Activated CD4-positive, alpha-beta T cell treated with anti-CD3 and anti-CD28 coated beads, Interleukin-2, amount 50 U/mL, for 1 hour (primary cell): ENCODE measurements around the gene TCTN3.
"Not testable (repeated sequence)": the region's sequence is repeated elsewhere in the genome, so short reads cannot be mapped to it uniquely, and the experiment has no call there.

Experiments
- DNase-seq: peaks from one replicate; pipeline ENCODE4 v3.0.0-alpha.2; 2020

The TCTN3 gene

DNA sequence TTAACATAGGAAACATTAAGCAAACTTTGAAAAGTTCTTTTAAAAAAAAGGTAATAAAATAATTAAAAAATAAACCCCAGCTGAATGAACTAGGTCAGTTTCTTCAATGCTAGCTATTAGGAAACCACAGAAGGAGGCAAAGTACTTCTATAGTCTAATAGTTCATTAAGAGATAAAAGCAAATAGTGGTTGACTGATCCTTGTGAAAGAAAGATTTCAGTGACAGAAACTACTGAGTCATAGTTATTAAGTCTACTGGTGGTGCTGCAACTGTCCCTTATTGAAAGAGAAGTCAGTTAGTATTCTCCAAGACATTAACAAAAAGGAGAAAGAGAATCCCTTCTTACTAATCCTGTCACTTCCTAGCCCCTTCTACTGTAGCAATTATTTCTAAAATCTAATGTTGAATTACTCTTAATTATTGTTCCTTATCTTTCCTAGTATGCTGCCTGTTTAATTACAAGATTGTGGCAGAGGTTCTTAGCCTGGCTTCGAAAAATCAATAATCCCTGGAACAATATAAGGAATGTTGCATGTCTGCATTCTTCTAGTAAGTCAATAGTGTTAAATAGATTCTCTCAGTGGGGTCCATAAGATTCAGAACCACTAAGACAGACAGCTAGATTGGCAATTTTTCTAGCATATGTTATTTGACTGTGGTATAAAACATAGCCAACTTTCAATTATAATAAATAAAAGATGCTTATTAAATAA, 18.2 kb downstream of the TCTN3 start:
- no peak for DNase-seq

DNA sequence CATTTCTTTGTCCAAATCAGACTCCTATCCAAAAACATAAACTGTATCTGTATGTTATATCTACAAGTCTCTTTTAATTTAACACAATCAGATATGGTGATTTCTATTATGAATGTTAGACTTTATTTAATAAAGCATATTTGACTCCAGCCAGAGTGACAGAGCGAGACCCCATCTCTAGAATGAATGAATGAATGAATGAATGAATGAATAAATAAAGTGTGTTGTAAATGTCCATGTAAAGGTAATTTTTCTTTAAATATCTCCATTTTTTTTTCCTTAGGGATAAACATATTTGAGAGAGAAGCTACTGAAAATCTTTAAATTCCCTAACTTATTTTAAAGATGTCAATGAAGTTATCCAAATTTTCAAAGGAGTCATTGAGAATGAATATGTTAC, 19.1 kb downstream of the TCTN3 start:
- no peak for DNase-seq

DNA sequence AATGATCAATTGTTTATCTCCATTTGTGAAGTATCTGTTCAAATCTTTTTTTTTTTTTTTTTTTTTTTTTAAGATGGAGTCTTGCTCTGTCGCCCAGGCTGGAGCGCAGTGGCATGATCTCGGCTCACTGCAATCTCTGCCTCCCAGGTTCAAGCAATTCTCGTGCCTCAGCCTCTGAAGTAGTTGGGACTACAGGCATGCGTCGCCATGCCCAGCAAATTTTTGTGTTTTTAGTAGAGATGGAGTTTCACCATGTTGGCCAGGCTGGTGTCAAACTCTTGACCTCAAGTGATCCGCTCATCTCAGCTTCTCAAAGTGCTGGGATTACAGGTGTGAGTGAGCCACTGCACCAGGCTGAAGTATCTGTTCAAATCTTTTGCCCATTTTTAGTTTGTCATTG, 21.1 kb downstream of the TCTN3 start:
- not testable (repeated sequence) for DNase-seq

DNA sequence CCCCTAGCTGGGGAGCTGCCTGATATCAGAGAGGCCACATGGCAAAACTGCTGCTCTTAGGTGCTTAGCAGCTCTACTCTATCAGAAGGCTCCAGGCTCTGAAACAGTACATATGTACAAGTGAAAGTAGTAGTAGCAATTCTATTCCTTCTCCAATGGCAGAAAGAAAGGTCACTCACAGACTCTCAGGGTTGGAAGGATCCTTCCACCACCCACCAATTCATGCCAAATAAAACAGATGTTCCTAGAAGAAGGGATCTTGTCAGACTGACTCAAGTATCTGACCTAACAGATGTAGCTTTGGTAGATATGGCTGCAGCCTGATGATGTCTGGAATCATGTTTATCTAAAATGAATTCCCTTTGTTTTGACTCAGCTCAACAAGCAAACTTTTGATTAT, 29.2 kb downstream of the TCTN3 start:
- no peak for DNase-seq

DNA sequence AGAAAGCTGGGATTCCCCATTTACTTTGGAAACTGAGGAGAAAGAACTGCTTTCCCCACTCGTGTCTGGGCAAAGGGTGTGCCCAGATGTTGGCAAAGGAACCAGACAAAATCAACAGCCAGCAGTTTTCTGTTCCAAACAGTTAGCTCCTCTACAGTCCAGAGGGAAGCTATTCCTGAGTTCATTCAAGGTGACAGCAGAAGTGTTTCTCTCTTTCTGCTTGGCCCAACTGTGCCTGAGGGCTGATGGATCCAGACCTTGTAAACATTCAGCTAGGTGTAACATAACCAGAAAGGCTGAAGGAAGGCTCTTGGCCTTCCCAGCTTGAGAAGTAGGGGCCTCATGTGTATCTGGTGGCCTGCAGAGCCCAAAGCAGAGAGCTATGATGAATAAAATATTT, 30.2 kb downstream of the TCTN3 start:
- no peak for DNase-seq

DNA sequence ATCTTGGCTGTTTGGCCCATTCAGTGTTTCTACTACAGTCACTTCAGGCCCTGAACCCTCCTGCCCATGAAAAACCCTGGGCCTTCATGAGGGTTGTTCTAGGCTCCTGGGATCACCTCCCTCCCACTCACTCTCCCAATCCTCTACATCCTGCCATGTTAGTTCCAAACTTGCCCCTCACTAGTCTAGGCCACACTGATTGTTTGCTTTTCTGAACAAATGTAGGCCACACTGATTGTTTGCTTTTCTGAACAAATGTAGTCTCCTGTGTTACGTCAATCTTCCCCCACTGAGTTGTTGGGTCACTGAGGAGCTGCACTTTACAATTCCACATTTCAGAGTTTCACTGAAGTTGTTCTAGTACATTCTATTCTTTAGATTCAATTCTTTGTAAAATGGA, 31.9 kb downstream of the TCTN3 start:
- DNase-seq, result no peak

DNA sequence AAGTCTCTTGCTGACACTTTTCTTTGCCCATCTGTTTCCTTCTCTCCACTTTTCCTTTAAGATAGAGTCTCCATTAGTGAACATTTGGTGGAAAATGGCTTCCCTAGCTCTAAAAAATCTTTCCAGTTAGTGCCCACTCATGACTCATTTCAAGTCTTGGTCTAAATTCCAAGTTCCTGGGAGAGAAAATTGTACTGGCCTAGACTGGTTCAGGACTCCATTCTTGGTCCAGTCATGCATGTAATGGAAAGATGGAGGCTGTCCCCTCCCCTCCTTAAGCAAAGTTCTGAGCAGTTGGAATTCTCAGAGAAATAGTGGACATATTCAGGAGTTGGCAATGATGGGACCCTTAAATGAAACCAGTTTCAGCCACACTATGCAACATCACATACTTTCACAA, 33.4 kb downstream of the TCTN3 start:
- no peak for DNase-seq

DNA sequence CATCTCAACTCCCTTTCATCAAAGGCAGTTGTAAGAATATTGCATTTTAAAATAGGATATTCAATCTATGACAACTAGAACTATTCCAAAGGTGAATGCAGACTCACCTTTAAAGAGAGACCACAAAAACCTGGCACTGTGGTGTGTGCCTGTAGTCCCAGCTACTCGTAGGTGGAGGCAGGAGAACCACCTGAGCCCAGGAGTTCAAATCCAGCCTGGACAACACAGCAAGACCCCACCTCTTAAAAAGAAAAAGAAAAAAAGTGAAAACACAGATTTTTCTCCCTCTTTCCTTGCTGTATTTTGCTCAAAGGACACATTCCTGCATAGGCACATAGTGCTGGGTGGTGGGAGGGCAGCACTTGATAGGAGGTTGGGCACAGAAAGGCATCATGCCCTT, 36.5 kb downstream of the TCTN3 start:
- DNase-seq, result no peak

DNA sequence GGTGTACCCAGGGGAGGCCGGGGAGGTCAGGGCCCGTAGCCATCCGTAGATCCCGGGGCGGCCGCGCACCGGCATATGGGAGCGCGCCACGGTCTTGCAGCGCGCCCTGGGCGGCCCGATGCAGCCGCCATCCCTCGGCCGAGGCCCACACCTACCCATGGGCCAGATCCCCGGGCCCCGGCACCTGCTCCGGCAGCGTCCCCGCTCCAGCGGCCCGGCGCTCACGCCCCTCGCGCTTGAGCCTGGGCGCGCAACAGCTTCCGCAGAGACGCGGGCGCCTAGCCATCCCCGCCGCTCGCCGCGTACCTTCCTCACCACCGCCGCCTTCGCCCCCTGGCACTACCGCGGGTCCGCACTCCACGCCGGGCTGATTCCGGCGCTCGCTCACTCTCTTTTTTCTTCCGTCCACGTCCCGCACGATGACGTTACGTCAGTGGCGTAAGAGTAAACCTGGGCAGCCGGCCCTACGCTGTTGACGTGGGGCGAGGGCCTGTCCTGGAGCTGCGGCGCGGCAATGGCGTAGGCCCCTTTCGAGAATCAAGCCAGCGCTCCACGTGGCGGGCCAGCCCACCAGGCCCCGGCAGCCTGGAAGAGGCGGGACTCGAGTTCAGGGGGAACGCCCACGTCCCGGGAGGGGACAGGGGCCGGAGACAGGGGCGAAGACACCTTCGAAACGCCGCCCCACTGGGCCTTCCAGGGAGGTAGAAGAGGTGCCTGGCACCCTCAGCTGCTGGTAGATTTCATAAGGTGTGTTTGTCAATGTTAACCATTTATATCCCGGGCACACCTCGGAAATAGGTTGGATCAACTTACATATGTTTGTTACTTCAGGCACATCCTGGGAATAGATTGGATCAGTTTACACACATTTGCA, 37.2 kb downstream of the TCTN3 start, which contains the start of gene ALDH18A1:
Gene ALDH18A1, minus strand, starts transcription at position 421 of the 874 bp plus-strand sequence. CDS start 3,334 bp downstream, outside the sequence.
- DNase-seq, result peak; percentile 90

DNA sequence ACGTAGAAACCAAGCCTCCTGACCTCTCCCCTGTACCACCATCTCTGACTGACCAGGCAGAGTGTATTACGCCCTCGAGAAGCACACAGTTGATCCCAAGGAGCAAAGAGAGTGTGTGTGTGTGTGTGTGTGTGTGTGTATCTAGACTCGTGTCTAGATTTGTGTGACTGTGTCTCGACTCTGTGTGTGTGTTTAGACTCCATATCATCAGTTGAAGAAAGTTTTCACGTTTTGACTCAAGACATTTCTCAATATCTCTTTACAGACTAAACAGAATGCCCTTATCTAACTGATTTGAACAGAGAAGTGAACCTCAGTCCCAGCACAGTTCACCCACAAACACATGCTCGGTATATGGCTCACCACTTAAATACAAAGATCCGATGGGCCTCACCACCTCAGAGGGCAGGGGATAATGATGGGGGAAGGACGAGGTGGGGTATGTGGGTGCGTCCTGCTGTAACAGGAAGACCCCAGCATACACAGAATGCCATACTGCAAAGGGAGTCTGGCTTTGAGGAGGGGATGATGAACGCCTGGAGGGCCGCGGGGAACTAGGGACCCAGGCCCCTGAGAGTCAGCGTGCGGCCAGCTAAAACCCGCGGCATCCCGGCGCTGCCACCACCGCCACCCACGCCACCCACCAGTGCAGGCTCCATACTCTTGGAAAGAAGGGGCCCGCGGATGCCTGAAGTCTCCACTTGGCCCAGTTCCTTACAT, 38.0 kb downstream of the TCTN3 start:
- DNase-seq, result no peak

DNA sequence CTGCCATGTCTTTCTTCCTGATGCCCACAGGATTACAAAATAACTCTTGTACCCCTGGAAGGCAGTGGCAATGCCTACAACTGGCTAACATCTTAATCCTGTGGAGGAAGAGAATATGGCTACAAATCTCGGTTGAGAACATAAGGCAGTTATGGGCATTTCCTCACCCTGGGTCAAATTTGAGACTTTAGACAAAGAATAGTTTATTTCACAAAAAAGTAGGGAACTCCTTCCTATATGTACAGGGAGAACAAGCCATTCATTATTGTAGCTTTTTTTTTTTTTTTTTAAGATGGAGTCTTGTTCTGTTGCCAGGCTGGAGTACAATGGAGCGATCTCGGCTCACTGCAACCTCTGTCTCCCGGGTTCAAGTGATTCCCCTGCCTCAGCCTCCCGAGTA, 39.8 kb downstream of the TCTN3 start:
- no peak for DNase-seq

DNA sequence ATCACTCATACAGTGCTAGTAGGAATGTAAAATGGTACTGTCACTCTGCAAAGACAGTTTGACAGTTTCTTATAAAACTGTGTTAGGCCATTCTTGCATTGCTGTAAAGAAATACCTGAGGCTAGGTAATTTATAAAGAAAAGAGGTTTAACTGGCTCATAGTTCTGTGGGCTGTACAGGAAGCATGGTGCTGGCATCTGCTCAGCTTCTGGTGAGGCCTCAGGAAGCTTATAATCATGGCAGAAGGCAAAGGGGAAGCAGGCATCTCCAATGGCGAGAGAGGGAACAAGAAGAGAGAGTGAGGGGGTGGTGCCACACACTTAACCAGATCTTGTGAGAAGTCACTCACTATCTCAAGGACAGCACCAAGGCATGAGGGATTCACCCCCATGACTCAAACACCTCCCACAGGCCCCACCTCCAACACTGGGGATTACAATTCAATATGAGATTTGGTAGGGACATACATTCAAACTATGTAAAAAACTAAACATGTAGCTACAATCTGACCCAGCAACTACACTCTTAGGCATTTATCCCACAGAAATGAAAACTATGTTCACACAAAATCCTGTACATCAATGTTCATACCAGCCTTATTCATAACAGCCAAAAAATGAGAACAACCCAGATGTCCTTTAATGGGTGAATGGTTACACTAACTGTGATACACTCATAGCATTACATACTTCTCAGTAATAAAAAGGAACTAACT, 42.2 kb downstream of the TCTN3 start:
- DNase-seq, result no peak

DNA sequence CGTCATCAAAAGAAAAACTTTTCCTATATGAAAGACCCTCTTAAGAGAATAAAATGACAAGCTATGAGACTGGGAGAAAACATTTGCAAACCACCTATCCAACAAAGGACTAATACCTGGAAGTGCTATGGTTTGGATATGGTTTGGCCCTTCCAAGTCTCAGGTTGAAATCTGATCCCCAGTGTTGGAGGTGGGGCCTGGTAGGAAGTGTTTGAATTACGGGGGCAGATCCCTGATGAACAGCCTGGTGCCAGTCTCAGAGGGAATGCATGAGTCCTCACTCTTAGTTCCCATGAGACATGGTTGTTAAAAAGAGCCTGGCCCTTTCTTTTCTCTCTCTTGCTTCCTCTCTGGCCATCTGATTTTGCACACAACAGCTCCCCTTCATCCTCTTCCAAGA, 43.5 kb downstream of the TCTN3 start:
- DNase-seq, result no peak

DNA sequence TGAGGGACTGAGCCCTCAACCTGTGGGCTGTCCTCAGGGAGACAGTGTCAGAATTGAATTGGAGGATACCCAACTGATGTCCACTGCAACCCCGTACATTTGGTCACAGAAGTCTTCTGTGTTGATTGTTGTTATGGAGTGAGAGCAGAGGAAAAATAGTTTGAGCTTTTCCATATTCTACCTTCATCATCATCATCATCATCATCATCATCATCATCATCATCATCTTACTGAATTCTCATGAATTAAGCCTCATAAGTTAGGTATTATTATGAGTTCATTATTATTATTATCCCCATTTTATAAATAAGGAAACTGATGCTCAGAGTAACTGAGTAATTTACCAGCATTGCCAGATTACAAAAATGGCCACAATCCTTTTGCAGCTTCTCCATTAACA, 45.6 kb downstream of the TCTN3 start:
- DNase-seq, result no peak

DNA sequence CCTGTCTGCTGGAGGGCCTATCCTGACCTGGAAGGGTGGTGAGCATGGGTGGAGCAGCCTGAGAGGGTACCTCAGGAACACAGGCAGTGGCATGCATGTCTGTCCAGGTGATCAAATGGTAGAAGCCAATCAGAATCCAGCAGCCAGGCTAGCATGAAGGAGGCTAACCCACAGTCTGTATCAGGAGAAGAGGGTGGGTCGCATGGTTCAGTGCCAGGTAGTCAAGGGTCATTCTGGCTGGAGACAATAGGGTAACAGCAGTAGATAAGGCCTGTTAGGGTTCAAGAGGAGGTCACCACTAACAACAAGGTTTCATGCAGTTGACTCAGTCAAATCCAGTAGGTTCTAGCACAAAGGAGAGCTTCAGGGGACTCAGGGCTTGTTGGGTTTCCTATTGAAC, 47.6 kb downstream of the TCTN3 start:
- DNase-seq, result no peak

DNA sequence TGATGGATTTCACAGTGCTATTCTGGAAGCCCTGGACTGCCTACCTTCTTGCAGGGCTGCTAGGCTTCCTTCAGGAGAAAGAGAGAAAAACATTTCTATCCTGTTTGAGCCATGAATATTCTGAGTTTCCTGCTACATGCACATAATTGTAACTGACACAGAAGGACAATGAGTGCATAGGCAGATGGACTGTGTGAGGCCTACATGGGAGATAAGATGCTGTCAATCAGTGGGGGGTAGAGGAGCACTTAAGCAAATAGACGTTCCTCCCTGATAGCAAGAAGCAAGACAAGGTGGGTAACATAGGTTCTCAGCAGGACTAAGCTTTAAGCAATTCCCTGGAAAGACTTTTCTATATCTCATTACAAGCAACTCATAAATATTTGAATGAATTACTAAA, 48.8 kb downstream of the TCTN3 start:
- DNase-seq, result no peak

DNA sequence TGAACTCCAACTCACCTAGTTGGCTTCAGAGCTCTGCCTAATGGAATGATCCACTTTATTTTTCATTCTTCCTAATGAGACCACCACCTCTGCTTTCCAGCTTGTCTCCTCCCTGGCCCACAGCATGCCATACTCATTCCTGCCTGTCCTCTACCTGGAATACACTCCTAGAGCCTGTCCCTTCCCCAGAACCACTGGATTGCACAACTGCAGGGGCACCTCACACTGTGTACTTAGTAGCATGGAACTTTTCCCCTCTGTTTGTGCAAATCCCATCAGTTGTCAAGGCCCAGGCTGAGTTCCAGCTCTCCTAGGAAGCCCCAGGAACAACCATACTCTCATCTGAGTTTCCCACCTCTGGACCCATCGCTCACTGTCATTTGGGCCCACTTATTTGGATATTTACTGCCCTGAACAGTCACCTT, 52.8 kb downstream of the TCTN3 start:
- DNase-seq, result no peak

DNA sequence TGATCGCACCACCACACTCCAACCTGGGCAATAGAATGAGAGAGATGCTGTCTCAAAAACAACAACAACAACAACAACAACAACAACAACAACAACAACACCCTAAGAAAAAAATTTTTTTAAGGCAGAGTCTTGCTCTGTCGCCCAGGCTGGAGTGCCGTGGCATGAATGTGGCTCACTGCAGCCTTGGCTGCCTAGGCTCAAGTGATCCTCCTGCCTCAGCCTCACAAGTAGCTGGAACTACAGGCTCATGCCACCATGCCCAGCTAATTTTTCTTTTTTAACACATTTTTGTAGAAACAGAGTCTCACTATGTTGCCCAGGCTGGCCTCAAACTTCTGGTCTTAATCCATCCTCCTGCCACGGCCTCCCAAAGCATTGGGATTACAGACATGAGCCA, 55.8 kb downstream of the TCTN3 start:
- DNase-seq, result no peak

DNA sequence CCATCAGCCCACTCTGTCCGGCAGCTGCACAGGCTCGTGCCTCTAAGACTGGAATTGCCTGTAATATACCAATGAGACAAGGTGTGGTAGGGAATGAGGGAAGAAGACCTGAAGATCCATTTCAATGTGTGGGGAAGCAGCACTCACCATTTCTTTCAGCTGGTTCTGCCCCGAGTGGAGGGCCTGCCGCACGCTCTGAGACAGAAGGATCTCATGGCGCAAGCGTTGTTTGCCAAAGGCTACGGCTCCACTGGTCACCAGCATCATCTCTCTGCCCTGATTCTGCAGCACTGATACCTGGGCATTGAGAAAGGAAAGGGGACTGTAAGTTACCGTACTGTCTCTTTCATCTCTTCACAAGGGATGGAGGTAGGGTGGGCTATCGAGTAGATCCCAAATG, 56.6 kb downstream of the TCTN3 start:
- no peak for DNase-seq

DNA sequence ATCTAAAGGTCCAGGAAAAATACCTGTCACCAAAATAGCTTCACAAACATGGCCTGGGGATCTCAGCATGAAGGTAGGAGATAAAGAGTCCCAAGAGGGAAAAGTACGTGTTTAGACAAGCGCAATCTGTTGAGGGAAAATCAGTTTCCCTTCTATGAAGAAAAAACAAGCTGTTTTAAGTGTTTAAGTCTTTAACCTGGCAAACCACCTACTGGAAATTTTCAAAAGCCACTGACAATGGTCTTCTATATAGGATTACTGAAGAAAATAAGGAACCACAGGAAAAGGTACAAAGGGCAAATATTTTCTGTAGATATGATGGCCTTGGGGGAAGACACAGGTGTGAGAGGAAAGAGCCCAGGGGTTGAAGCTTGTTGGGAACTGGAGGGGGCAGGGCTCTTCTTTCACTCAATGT, 58.4 kb downstream of the TCTN3 start:
- DNase-seq, result no peak

DNA sequence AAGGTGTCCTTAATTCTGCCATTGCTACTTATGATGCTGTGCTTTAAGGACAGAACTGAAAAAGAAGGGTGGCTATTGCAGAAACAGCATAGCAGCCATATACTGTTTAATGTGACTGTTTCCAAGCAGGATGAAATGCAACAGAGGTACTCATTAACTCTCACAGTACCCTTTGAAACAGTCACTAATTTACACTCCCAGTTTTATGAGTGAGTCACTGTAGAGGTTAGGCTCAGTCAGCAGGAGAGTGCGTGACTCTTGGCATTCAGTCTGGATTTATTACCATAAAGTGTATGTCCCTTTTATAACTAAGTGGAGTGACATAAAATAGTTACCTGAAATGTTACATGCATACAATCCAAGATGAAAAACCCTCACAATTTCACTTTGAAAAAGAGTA, 64.9 kb downstream of the TCTN3 start:
- DNase-seq, result no peak

DNA sequence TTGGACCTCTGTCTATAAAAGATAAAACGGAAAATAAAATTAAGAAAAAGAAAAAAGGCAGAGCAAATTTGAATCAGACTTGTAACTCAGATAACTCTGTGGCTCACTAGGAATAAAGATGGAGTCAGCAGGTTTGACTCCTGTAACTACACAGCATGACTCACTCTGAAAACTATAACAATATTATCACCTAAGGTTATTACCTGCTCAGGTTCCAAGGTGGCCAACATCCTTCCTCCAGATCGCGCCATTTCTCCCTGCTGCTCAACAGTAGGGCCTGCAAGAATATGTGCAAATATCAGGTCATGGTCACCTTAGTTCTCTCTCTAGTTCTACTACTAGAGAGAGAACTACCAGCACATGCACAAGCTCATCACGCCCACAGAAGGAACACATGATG, 67.2 kb downstream of the TCTN3 start:
- DNase-seq, result no peak

DNA sequence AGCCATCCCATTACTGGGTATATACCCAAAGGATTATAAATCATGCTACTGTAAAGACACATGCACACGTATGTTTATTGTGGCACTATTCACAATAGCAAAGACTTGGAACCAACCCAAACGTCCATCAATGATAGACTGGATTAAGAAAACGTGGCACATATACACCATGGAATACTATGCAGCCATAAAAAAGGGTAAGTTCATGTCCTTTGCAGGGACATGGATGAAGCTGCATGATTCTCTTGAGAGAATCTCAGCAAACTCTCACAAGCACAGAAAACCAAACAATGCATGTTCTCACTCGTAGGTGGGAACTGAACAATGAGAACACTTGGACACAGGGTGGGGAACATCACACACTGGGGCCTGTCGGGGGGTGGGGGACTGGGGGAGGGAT, 73.3 kb downstream of the TCTN3 start:
- not testable (repeated sequence) for DNase-seq
